GM15510 (cell line): Measurements from ENCODE around the gene REPIN1.

Experiments
- POLR2A ChIP-seq: IDR thresholded peaks from 3 replicates; pipeline ENCODE4 v1.6.1; 2011; ENCODE audit warnings: borderline replicate concordance; ENCODE audit not compliant: insufficient read length; ENCODE audit errors: extremely low read depth

REPIN1 gene

GRCh38 chr7:150343225-150343624, 25.4 kb upstream of the REPIN1 start:
- TF ChIP-seq POLR2A = no peak

- no peak for TF ChIP-seq POLR2A
These were observed 24.3 kb upstream of the REPIN1 start for GRCh38 chr7:150344299-150344698.

DNA sequence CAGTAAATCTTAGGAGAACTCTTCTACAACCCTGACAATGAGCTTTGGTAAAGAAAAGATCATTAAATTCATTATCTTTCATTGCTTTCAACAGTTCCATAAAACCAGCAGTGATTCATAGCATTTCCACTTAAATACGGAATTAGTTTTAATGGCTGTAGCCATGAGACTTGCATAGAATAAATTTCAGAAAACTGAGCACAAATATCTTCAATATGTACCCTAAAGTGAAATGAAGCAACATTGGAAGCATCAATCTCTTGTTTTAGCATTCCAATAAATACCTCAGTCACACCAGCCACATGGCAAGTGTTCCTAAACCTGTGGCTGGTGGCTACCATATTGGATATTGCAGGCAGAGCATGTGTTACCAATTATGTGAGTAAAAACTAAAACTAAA, 23.6 kb upstream of the REPIN1 start:
- TF ChIP-seq POLR2A = no peak

DNA sequence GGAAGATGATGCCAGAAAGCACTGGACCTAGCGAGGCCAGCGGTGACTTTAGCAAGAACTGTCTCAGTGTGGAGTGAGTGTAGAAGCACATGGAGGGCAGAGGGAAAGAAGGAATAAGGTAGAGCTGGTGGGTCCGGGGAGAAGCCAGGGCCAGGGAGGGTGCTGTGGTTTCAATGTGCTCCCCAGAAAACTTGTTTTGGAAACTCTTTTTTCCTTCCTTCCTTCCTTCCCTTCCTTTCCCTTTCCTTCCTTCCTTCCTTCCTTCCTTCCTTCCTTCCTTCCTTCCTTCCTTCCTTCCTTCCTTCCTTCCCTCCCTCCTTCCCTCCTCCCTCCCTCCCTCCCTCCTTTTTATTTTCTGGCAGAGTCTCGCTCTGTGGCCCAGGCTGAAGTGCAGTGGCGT, 21.7 kb upstream of the REPIN1 start:
- TF ChIP-seq POLR2A = no peak

DNA sequence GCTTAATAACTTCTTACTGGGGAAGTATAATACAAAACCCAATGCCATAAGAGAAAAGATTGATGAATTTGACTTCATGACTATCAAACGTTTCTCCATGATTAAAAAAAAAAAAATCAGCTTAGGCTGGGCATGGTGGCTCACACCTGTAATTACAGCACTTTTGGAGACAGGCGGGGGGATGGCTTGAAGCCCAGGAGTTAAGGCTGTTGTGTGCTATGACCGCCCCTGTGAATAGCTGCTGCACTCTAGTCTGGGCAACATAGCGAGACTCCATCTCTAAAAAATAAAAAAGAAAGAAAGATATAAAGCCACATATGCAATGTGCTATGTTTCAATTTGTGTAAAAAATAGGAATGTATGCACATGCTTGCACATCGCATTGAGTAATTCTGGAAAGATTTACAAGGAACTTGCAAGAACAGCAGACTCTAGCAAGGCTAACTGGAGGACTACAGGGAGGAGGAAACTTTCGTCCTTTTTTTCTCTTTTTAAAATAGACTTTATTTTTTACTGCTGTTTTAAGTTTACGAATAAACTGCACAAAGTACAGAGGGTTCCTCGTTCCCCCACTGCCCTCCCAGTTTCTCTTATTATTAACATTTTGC, 16.9 kb upstream of the REPIN1 start:
- TF ChIP-seq POLR2A = no peak

DNA sequence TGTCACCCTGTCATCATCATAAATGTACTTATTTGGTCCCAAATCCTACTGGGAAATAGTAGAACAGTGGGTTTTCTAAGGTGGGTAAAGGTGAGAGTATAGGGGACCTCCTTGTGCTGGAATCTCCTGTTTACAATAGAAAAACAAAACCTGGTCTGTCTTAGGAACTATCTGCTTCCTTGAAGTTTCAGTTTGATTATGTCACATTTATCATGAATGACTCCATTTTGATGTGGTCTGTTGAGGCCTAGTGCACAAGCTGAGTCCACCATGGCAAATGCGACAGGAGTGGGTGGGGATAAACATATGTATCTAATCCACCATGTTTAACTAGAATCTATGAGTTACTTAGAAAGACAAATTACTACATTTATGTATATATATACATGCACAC, 13.0 kb upstream of the REPIN1 start:
- no peak for TF ChIP-seq POLR2A

DNA sequence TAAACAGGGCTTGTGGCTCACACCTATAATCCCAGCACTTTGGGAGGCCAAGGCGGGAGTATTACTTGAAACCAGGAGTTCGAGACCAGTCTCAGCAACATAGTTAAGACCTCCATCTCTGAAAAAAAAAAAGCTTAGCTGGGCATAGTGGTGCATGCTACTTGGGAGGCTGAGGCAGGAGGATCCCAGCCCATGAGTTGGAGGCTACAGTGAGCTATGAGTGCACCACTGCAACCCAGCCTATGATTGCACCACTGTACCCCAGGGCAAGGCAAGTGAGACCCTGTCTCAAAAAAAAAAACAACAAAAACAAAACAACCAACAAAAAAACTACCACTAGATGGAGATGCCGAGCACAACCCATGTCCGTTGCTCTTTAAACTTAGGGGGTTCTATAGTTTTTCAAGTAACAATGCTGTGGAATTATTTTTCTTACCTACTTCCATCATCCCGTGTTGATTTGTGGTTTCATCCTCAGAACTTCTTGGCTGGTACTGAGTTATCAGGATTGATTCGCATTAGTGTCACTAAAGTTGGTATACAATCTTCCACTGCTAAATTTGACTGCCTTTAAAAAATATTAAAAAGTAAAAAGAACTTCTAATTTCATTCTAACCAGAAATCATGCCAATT, 12.2 kb upstream of the REPIN1 start:
- TF ChIP-seq POLR2A = no peak

GRCh38 chr7:150357270-150357669, 11.4 kb upstream of the REPIN1 start:
- no peak for TF ChIP-seq POLR2A

- no peak for TF ChIP-seq POLR2A
These were observed 10.7 kb upstream of the REPIN1 start for GRCh38 chr7:150357771-150358427.

GRCh38 chr7:150358433-150358832, 10.2 kb upstream of the REPIN1 start:
- no peak for TF ChIP-seq POLR2A

- no peak for TF ChIP-seq POLR2A
These were observed 9.5 kb upstream of the REPIN1 start for GRCh38 chr7:150358988-150359621.

- TF ChIP-seq POLR2A = no peak
These were observed 8.8 kb upstream of the REPIN1 start for GRCh38 chr7:150359622-150360362.

- TF ChIP-seq POLR2A = no peak
These were observed 8.1 kb upstream of the REPIN1 start for GRCh38 chr7:150360363-150361058.

GRCh38 chr7:150361402-150361801, 7.2 kb upstream of the REPIN1 start:
- TF ChIP-seq POLR2A = no peak
